ENCODE results near the gene ATP11C.
"Not testable (repeated sequence)": the region's sequence is repeated elsewhere in the genome, so short reads cannot be mapped to it uniquely, and the experiment has no call there.

Gene ATP11C

DNA sequence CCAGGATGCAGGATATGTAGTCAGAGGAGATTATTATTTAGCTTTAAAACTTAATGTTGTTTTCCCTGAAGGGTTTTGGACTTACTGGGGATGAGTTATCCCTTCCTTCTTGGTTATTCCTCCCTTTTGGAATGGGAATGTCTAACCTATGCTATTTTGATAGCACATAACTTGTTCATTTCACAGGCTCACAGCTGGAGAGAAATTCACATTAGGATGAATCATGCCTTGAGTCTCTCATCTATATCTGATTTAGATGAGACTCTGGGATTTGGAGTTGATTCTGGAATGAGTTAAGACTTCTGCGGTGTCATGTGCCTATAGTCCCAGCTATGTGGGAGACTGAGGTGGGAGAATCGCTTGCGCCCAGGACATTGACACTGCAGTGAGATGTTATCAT lies 81.1 kb downstream of the ATP11C start:
- peaks cover 4% of the 10 kb centered on the region for H3K27me3 Mint-ChIP-seq
- H3K36me3 Mint-ChIP-seq (ENCODE audit: low read depth): peaks cover 2% of the 10 kb centered on the region
- no peak for DNase-seq
- no peaks in the 10 kb centered on the region for H3K4me1 Mint-ChIP-seq (ENCODE audit: low read depth)
- no peak overlapping the region for H3K27ac Mint-ChIP-seq
- H3K4me3 Mint-ChIP-seq: no peak overlapping the region
- no peaks in the 10 kb centered on the region for H3K9me3 Mint-ChIP-seq

DNA sequence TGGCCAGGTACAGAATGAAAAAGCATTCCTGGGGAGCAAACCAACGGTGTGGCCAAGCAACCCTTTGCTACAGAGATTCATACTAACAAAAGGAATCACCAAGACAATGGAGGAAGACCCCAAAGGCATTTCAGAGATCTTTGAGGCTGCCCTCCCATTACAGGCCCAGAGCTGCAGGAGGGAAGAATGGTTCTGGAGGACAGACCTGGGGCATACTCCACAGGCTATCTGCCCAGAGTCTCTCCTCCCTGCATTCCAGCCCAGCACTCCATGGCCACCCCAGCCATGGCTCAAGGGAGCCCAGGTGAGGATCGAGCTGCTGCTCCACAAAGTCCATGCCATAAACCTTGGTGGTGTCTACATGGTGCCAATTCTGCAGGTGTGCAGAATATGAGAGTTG lies 81.9 kb downstream of the ATP11C start:
- Mint-ChIP-seq H3K4me1 (ENCODE audit: low read depth) (no peaks in the 10 kb centered on the region), H3K27me3 (peaks cover 4% of the 10 kb centered on the region)

DNA sequence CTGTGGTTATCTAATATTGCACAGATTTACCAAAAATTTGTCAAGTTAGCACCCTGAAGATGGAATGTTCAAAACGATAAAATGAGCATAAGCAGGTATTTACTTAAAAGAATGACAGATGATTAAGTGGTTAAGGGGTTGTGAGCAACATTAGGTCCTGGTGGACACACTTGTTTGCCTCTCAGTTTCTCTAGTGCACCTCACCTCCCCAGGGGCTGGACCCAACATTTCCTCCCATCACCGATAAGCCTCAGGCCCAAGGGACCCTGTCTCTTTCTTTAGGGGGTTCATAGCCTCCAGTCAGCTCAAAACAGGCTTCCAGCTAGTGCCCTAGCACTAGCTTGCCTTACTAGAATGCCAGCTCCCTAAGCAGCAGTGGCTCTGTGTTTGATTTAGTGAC lies 88.0 kb downstream of the ATP11C start:
- H3K9me3 Mint-ChIP-seq: peaks cover under 1% of the 10 kb centered on the region

More for the DNA sequence above, 81.9 kb downstream of the ATP11C start:
- no peak for DNase-seq
- Mint-ChIP-seq H3K9me3 (no peaks in the 10 kb centered on the region), H3K36me3 (ENCODE audit: low read depth) (peaks cover 2% of the 10 kb centered on the region), H3K4me3 (no peak overlapping the region), H3K27ac (no peak overlapping the region)

DNA sequence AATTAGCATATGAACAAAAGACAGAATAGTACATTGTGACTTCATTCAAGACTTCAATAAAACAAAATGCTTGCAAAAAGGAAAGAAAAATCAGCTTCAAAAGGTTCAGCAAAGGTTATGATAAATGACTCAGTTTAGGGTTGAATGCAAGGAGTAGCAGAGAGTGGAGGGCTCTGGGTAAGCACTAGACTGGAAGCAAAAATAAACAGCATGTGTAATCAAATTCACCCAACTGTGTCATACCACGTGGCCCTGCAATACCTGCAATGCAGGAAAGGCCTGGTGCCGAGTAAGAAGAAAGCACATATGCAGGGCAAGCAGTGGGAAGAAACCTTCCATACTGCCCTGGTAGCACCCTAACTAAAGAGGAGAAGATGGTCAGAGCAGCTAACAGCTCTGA lies 88.7 kb downstream of the ATP11C start:
- DNase-seq: no peak
- H3K36me3 Mint-ChIP-seq (ENCODE audit: low read depth): no peaks in the 10 kb centered on the region
- H3K27ac Mint-ChIP-seq: no peak overlapping the region
- peaks cover 4% of the 10 kb centered on the region for H3K9me3 Mint-ChIP-seq
- H3K27me3 Mint-ChIP-seq: no peaks in the 10 kb centered on the region
- H3K4me3 Mint-ChIP-seq: no peak overlapping the region
- H3K4me1 Mint-ChIP-seq (ENCODE audit: low read depth): peaks cover 11% of the 10 kb centered on the region

More for the DNA sequence above, 88.0 kb downstream of the ATP11C start:
- Mint-ChIP-seq H3K4me1 (ENCODE audit: low read depth) (peaks cover 11% of the 10 kb centered on the region), H3K4me3 (no peak overlapping the region), H3K36me3 (ENCODE audit: low read depth) (no peaks in the 10 kb centered on the region), H3K27me3 (no peaks in the 10 kb centered on the region), H3K27ac (no peak overlapping the region)
- DNase-seq: no peak

DNA sequence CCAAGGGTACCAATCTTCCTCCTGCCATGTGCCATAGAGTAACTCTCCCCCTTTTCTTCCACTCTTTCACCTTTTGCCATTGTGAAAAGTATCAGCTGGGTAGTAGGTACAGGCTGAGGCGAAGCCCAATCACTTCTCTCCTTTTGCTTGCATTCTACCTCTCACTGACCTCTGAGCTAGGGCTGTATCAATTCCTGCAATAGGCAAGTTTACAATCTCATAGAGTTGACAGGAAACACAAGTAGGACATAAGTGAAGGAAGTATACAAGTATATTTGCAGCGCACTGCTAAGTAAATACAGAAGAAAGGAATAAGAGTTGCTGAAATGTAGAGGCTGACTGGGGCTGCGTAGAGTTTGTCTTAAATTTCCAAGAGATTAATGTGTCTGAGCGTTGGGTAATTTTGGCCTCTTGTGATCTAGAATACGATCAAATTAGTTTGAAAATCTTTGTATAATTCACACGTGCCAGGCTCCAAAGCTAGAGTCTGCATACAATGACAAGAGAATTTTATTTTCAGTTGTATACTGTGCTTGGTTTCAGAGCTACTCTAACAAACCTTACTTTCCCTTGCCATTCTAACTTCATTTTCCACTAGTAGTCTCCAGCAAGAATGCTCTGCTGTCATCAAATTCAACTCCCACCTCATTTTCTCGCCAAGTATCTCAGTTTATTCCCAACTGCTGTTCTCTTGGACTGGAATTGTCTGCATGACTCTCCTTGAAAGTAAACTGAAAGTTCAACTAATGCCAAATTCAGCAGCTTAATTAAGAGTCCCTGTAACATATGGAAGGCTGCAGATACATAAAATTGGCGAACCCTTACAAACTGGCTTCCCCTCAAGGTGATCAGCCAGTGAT lies 90.3 kb downstream of the ATP11C start:
- DNase-seq: no peak
- no peak overlapping the region for H3K4me3 Mint-ChIP-seq
- H3K27ac Mint-ChIP-seq: no peak overlapping the region
- no peaks in the 10 kb centered on the region for H3K36me3 Mint-ChIP-seq (ENCODE audit: low read depth)
- no peaks in the 10 kb centered on the region for H3K27me3 Mint-ChIP-seq
- H3K4me1 Mint-ChIP-seq (ENCODE audit: low read depth): peaks cover 11% of the 10 kb centered on the region
- peaks cover 7% of the 10 kb centered on the region for H3K9me3 Mint-ChIP-seq

DNA sequence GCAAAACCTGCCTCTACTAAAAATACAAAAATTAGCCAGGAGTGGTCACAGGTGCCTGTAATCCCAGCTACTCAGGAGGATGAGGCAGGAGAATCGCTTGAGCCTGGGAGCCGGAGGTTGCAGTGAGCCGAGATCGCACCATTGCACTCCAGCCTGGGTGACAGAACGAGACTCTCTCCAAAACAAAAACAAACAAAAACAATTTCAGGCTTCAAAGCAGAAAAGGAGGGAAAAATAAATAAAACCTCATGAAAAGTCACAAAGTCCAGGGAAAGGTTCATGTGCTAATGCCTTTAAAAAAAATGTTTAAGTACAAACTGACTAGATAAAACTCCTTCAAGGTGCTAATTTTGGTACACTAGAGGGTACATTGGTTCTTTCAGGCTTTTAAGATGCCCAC lies 96.5 kb downstream of the ATP11C start:
- H3K4me1 Mint-ChIP-seq (ENCODE audit: low read depth): peaks cover 19% of the 10 kb centered on the region
- not testable (repeated sequence) for H3K9me3 Mint-ChIP-seq; H3K27ac Mint-ChIP-seq; DNase-seq; H3K36me3 Mint-ChIP-seq (ENCODE audit: low read depth); H3K4me3 Mint-ChIP-seq; H3K27me3 Mint-ChIP-seq

DNA sequence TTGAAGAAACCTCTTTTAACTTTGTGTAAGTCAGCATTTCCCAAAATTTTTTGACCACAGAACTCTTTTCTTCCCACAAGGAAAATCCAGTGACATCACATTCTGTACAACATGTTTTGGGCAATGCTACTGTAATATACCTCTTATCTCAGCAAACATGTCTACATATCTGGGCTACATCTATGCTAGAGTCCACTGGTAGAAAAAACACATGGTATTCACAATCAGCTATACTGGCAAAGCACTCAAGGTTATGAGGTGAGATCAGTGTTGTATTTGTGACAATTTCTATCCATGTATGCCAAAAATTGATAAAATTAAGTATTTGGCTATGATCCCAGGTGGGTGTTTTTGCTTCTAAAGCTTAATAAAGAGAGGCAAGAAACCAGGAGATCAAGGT lies 98.0 kb downstream of the ATP11C start:
- H3K27ac Mint-ChIP-seq: no peak overlapping the region
- H3K36me3 Mint-ChIP-seq (ENCODE audit: low read depth): peaks cover 2% of the 10 kb centered on the region
- no peak for DNase-seq
- no peak overlapping the region for H3K4me3 Mint-ChIP-seq
- H3K27me3 Mint-ChIP-seq: peaks cover 4% of the 10 kb centered on the region
- H3K4me1 Mint-ChIP-seq (ENCODE audit: low read depth): peaks cover 26% of the 10 kb centered on the region
- peaks cover 6% of the 10 kb centered on the region for H3K9me3 Mint-ChIP-seq

DNA sequence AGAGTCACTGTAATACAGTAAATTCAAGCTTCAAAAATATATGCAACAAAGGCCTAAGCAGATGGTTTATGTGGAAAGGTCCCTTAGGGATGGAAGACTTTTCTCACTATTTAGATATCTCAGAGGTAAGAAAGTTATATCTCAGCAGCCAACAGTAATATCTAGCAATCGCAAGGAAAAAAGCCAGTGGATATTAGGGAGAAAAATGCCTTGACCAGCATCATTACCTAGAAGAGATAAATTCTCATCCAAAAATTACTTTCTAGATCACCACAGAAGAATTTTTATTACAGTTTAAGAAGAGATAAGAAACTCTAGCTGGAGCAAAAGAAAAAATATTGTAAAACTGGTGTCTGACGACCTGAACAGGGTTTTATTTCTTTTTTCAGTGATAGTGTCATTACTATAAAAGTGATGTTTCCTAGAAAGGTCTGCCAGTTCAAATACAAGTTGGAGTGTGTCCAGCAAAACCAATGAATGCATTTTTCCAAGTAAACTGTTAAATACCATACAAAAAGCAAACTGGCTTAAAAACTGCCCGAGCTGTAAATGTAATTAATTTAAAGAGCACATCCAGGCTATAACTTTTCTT lies 100.0 kb downstream of the ATP11C start:
- no peak for DNase-seq
- no peak overlapping the region for H3K27ac Mint-ChIP-seq

DNA sequence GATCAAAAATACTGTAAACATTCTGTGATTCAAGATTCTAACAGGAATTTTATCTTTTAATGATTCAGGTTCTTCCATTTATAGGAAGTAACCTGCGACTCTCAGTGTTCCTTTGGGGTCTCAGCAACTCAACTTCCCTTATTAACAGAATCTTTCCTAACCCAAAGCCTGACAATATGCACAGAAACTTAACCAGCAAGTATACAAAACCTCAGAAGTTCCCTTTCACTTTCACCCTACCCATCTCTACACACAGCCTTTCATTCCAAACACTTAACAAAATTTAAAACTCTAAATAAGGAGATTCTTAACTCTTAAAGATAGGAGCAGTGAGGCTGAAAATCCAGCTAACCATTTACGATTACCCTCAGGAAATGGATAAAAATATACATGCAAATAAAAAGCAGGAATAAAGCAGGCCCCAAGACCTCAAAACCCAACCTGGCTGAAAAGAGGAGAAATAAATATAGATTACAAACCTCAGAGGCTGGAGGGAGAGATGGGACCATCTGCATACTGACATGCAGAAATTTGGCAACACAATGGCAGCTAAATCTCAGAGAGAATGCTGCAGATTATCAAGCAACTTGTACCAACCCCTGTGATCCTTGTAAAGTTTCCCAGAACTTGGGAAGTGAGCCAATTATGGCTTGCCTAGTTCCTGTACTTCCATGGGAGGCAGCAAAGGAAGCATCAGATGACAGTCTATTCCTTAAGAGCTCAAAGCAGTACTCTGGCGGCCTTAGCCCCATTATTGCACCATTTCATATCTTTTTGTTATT lies 101.0 kb downstream of the ATP11C start:
- no peaks in the 10 kb centered on the region for H3K9me3 Mint-ChIP-seq
- peaks cover 38% of the 10 kb centered on the region for H3K4me1 Mint-ChIP-seq (ENCODE audit: low read depth)
- H3K27ac Mint-ChIP-seq: peak overlapping the region; percentile 1
- peaks cover 3% of the 10 kb centered on the region for H3K36me3 Mint-ChIP-seq (ENCODE audit: low read depth)
- peaks cover 6% of the 10 kb centered on the region for H3K27me3 Mint-ChIP-seq
- no peak for DNase-seq
- H3K4me3 Mint-ChIP-seq: no peak overlapping the region

More for the DNA sequence above, 100.0 kb downstream of the ATP11C start:
- no peak overlapping the region for H3K4me3 Mint-ChIP-seq
- peaks cover 4% of the 10 kb centered on the region for H3K27me3 Mint-ChIP-seq
- H3K4me1 Mint-ChIP-seq (ENCODE audit: low read depth): peaks cover 38% of the 10 kb centered on the region
- peaks cover 2% of the 10 kb centered on the region for H3K36me3 Mint-ChIP-seq (ENCODE audit: low read depth)
- H3K9me3 Mint-ChIP-seq: no peaks in the 10 kb centered on the region

DNA sequence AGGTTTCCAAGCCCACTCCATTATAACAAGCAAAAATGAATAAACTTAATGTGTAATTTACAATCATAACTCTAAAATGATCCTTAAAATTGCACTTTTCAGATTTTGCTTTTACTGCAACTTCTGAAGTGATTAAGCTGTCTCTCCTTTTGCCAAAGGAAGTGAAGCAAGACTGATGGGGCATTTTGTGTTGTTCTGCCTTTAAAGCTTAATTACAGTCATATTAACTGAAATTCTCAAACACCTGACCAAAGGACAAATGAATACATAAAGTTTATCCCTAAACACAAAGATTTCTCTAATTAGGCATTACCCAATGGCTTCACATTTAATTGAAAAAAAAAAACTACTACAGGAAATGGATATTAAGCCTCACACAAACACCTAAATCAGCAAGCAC lies 101.8 kb downstream of the ATP11C start:
- H3K9me3 Mint-ChIP-seq: no peaks in the 10 kb centered on the region
- H3K36me3 Mint-ChIP-seq (ENCODE audit: low read depth): peaks cover 10% of the 10 kb centered on the region
- DNase-seq: no peak
- peaks cover 38% of the 10 kb centered on the region for H3K4me1 Mint-ChIP-seq (ENCODE audit: low read depth)
- H3K27ac Mint-ChIP-seq: no peak overlapping the region
- H3K4me3 Mint-ChIP-seq: no peak overlapping the region
- H3K27me3 Mint-ChIP-seq: peaks cover 7% of the 10 kb centered on the region

DNA sequence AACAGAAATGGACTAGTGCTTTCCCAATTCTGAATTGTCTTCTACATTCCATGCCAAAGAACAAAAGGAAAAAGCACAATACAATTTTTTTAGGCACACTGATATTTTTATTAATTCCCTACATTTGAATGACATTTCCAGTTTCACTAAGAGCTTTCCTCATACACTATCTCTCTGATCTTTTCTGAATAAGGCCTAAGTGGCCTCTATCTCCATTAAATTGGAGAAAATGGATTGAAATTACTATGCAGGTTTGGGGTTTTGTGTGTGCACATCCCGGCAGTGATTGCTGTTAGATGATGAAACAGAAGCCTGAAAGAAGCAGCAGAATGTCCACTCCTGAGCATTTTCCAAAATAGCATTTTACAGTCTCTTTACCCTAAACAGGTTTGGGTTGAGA lies 104.0 kb downstream of the ATP11C start:
- Mint-ChIP-seq H3K36me3 (ENCODE audit: low read depth) (peaks cover 26% of the 10 kb centered on the region), H3K27me3 (peaks cover 3% of the 10 kb centered on the region), H3K9me3 (no peaks in the 10 kb centered on the region), H3K27ac (no peak overlapping the region), H3K4me3 (no peak overlapping the region), H3K4me1 (ENCODE audit: low read depth) (peaks cover 36% of the 10 kb centered on the region)
- DNase-seq: no peak

DNA sequence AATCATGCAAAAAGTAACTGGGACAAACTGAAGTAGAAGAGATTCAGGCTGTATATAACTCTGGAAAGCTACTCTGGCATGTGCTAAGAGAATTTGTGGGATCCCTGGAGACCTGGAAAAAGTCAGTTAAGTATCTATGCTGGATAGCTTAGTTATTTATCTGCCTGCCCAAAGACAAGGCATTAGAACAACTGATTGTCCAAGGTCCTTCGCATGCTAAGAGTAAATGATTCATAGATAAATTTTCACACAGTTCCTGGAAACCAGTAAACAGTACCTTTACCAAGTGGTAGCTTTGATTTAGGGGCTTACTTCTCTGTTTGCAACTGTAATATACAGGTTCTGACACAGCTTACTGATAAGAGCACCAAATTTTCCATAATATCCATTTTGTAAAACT lies 104.8 kb downstream of the ATP11C start:
- Mint-ChIP-seq H3K9me3 (no peaks in the 10 kb centered on the region), H3K4me3 (no peak overlapping the region), H3K36me3 (ENCODE audit: low read depth) (peaks cover 31% of the 10 kb centered on the region), H3K27ac (no peak overlapping the region), H3K4me1 (ENCODE audit: low read depth) (peaks cover 34% of the 10 kb centered on the region), H3K27me3 (peaks cover 3% of the 10 kb centered on the region)
- no peak for DNase-seq

DNA sequence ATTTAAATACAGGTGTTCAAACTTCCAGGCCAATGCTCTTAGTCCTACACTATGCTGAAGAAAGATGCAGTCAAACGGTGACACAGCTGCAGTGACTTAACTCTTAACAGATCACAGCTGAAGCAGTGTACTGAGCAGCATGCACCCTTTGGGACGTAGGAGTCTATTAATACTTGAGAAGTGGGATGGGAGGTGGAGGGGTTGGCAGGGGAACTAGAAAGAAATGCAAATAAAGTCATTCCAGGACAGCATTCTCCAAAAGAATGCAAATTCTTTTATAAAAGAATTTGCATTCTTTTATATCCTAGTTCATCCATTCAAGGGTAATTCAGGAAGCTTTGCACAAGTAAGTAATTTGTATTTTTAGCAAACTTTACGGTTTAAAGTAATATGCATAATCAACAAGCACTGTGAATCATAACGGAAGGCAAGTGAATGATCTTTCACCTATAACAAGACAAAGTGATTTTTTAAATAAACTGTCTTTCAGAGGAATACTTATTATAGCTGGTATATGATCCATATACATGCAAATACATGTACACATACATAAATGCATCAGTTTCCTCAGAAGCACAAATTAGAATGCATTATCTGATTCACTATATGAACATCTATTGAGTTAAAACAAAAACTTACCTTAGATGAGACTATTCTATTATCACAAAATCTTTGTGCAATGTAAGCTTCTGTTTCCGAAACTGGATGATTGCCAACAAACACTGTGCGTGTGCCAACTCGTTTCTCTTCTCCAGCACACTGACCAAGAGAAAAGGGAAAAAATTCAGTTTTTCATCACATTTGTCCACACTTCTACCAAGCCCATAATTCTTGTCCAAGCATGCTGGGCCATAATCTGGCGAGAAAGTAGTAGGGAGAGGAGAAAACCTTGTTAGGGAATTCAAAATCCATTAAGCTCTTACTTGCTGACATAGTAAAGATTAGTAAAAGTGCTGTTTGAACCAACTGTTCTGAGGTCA lies 106.5 kb downstream of the ATP11C start:
- no peak for DNase-seq
- Mint-ChIP-seq H3K4me3 (no peak overlapping the region), H3K36me3 (ENCODE audit: low read depth) (peaks cover 34% of the 10 kb centered on the region), H3K9me3 (no peaks in the 10 kb centered on the region), H3K27ac (no peak overlapping the region), H3K4me1 (ENCODE audit: low read depth) (peaks cover 19% of the 10 kb centered on the region), H3K27me3 (peaks cover 3% of the 10 kb centered on the region)

DNA sequence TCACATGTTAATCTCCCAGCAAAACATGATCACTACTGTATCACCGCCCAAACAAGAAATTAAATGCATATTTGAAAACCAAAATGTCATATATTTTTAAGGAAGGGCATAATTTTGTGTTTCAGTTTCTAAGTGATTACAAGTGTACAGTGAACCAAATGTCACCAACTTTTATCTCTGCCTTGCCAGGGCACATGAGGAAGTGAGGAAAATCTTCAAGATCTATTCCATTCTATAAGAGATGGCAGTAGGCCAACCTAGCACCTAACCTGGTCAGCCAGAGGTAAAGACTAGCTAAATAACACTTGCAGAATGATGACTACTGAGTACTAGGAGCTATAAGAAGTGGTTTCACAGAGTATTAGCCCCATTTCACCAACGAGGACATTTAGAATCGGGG lies 107.2 kb downstream of the ATP11C start:
- H3K27ac Mint-ChIP-seq: no peak overlapping the region
- no peak for DNase-seq

More for the DNA sequence above, 107.2 kb downstream of the ATP11C start:
- Mint-ChIP-seq H3K36me3 (ENCODE audit: low read depth) (peaks cover 40% of the 10 kb centered on the region), H3K4me1 (ENCODE audit: low read depth) (peaks cover 13% of the 10 kb centered on the region), H3K27me3 (peaks cover 3% of the 10 kb centered on the region), H3K4me3 (no peak overlapping the region), H3K9me3 (no peaks in the 10 kb centered on the region)

All from activated T-cell treated with anti-CD3 and anti-CD28 coated beads, Interleukin-2, amount 50 U/mL, for 24 hours (primary cell).